H1 (cell line): ENCODE data around the gene DDX51. TPM values are rescaled to one million over a fixed set of nuclear protein-coding genes. Genes with fewer than 3 reads are reported as not detected.

Experiments
- CHD7 ChIP-seq: fragments of 300-600 bp; sonication (generic); IDR thresholded peaks from 2 replicates; pipeline ENCODE4 v1.7.1; 2012; ENCODE audit warnings: low read length, moderate library complexity, mild to moderate bottlenecking, inconsistent platforms; ENCODE audit not compliant: insufficient replicate concordance
- polyA plus RNA-seq, 7 experiments: library from polyadenylated mRNA; depleted of rRNA in 3 of 7; stranded (reverse) in 5 of 7; unstranded in 2 of 7; fragments of >200 nt in 5 of 7; fragments of 200-250 nt in 2 of 7; gene quantifications; 1 replicate in 5 of 7; 2 replicates in 1 of 7; 4 replicates in 1 of 7; pipeline versions ENCODE4 v1.2.1 to v1.2.3, GENCODE V29; 2011 to 2013; ENCODE audit warnings: missing spikeins in 2 of 7, mixed read lengths in 2 of 7
- total RNA-seq: library from RNA; stranded (reverse); fragmentation: NEBNext Ultra II Directional; extraction: Animal tissue kit (Norgen Biotek cat#: 25700); gene quantifications from 2 replicates; pipeline ENCODE4 v1.2.1, GENCODE V29; 2021

Gene DDX51
- total and polyA plus RNA-seq, 2 of the 8 experiments (the other 6 are each of a cell fraction or from before 2014, with no cell fraction given): 11.2 to 24.4 TPM

- no peak for TF ChIP-seq CHD7
Measured at GRCh38 chr12:132185705-132186104, 41.6 kb upstream of the DDX51 start (continued).
